ENCODE measurements around the gene TNRC6A.
"Not testable (repeated sequence)": the region's sequence is repeated elsewhere in the genome, so short reads cannot be mapped to it uniquely, and the experiment has no call there.

Gene TNRC6A

DNA sequence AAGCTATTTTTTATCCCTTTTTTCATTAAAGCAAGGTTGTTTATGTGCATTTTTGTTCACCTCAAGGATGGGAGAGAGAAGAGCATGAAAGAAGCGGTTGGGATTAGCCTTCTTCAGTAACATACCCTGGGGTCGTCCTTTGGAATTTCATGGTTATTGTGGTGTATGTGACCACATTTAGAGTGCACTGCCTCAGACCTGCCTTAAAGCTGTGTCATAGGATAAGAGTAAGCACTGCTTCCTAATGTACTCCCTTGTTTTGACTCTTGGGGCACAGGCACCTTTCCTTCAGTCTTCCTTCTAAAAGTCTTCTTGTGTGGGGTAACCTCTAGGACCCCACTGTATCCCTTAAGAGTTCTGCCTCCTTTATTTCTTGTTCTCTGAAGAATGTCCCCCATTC, 28.9 kb downstream of the TNRC6A start:
- no peak for DNase-seq (ENCODE audit: low read depth)

GRCh38 chr16:24759006-24759405, 29.6 kb downstream of the TNRC6A start:
- DNase-seq (ENCODE audit: low read depth), result no peak

DNA sequence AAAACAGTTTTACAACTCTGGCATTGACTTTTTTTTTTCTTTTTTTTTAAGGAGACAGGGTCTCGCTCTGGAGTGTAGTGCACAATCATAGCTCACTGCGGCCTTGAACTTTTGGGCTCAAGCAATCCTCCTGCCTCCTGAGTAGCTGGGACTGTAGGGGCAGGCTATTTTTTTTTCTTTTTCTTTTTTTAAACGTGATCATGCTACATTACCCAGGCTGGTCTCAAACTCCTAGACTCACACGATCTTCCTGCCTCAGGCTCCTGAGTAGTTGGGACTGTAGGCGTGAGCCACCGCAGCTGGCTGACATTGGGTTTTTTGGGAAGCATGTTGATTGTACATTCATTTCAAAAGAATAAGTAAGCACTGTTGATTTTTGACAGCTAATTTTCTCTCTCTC, 32.1 kb downstream of the TNRC6A start:
- DNase-seq (ENCODE audit: low read depth), result no peak

DNA sequence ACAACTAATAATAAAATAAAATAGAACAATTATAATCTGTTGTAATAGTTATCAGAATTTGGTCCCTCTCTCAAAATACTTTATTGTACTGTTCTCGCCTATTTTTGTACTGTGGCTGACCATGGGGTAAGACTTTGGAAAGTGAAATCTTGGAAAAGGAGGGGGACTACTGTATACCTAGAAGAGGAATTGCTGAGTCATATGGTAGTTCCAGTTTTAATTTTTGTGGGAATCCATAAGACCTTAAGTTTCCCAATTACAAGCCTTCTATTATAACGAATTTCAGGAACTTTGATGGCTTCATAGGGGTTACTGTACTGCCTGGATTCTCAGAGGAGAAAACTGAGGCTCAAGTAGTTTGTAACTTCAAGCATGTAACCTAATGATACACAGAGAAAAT, 35.5 kb downstream of the TNRC6A start:
- DNase-seq (ENCODE audit: low read depth), result no peak

DNA sequence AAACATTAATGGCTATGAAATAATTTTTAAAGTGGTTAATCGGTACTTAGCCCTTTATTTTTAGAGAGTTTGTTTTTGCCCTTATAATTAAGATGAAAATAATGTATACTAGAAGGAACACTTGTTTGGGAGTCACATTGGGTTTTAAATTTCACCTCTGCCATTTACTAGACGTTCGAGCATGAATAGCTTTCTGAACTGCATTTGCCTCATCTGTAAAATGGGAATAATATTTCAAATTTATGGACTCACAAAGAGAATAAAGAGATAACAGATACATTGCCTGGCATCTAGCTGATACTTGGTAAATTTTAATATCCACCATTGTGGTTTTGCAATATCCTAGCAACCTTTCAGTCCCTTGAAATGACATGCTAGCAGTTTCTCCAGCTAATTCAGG, 36.6 kb downstream of the TNRC6A start:
- no peak for DNase-seq (ENCODE audit: low read depth)

DNA sequence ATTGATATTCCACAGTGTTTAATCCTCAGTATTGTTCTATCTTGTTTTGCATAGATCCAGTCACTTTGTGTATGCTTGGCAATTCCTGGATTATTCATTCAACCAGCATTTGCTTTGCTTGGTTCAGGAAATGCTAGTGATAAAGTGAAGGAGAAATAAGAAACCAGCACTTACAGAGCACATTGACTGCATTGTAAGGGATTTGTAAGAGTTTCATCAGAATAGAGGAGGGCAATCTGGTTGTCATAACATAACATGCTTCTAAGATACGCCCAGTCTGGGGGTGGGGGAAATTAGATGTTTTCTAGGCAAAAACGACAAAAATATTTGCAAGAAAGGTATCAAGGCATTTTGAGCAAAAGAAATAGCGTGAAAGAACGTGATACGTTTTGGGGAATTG, 40.4 kb downstream of the TNRC6A start:
- no peak for DNase-seq (ENCODE audit: low read depth)

- no peak for DNase-seq (ENCODE audit: low read depth)
Observed at GRCh38 chr16:24771132-24771778, 41.8 kb downstream of the TNRC6A start.

GRCh38 chr16:24771779-24772157, 42.3 kb downstream of the TNRC6A start:
- DNase-seq (ENCODE audit: low read depth), result no peak

DNA sequence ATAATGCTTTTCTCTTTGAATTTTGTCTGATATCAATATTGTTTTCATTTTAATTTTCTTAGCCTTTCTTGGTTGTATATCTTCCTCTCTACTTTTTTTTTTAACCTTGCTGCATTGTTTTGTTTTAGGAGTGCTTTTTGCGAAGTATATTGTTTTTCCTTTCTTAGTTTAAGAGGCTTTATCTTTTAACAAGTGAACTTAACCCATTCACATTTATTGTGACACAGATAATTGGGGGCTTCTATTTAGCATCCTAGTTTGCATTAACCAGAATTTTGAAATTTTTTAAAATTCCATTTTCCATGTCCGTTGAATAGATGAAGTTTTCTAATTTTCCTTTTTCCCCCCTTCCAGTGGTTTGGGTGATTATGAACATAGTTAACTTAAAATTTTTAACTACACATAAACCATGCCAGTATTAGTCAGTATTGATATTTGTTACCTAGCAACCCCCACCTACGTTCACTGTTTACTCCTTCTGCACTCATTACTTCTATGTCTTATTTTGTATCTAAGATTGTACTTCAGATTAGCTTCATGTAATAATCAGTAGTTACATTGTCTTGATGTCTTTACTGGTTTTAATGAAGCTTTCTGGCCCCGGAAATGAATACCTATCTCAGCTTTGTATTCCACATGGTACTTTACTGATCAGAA, 44.4 kb downstream of the TNRC6A start:
- no peak for DNase-seq (ENCODE audit: low read depth)

DNA sequence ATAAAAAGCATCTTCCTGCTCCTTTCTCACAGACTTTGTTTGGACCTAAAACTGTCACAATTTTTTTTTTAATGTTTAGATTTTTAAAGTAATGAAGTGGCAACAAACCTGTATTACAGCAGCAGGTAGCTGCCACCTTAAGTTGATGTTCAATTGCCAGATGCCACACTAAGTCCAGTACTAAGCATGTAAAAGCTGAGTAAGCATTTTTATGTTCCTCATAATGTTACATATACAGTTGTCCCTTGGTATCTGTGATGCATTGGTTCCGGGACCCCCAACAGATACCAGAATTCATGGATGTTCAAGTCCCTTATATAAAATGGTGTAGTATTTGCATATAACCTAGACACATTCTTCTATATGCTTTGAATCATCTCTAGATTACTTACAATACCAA, 45.1 kb downstream of the TNRC6A start:
- no peak for DNase-seq (ENCODE audit: low read depth)

DNA sequence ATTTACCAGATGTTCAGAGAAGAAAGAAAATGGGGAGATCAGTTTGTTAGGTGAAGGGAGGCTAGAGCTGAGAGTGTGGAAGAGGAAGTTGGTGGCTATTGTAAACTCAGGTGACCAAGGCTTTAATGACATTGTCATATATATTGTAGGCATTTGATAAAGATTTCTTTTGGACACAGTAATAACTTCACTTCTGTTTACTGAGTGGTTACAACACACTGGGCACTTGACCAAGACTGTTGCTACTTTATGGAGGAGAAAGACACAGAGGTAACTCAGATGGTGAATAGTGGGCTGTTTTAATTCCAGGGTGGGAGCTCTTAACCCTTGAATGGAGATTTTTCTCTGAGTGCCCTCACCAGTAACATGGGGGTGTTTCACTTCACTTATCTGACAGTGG, 46.0 kb downstream of the TNRC6A start:
- DNase-seq (ENCODE audit: low read depth), result no peak

- no peak for DNase-seq (ENCODE audit: low read depth)
Observed at GRCh38 chr16:24776501-24777220, 47.2 kb downstream of the TNRC6A start.

DNA sequence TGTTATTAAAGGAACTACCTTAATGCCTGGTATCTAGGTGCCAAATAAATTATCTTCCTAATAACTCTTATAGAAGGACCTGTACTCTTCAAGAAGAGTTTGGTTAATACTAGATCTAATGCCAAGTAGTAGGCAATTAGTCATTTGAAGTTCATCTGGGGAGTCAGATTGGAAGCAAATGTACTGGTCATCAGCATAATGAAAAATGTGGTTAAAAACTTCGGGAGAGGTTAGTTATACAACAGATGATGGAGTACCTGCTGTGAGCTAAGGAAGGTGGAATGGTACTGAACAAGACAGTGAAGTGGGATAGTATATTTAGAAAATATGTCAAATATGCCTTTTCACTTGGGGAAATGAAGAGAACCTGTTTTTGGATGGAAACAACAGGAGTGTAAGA, 49.2 kb downstream of the TNRC6A start:
- DNase-seq (ENCODE audit: low read depth), result no peak

DNA sequence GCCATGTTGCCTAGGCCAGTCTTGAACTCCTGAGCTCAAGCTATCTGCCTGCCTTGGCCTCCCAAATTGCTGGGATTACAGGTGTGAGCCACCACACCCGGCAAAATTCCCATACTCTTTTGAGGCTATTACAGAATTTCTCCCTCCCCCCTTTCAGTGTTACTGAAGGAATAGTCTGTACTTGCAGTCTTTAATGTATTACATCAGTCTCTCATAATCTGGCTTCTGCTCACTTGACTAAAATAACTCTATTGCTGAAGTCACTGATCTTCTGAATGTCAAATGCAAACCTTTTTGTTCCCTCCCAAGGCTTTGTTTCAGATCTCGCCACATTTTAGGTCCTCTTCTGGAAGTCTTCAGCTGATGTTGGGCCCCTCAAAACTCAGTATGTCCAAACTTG, 51.8 kb downstream of the TNRC6A start:
- DNase-seq (ENCODE audit: low read depth), result no peak

- DNase-seq (ENCODE audit: low read depth), result no peak
Observed at GRCh38 chr16:24784121-24784520, 54.7 kb downstream of the TNRC6A start.

GRCh38 chr16:24789881-24790280, 60.4 kb downstream of the TNRC6A start:
- DNase-seq (ENCODE audit: low read depth), result no peak

DNA sequence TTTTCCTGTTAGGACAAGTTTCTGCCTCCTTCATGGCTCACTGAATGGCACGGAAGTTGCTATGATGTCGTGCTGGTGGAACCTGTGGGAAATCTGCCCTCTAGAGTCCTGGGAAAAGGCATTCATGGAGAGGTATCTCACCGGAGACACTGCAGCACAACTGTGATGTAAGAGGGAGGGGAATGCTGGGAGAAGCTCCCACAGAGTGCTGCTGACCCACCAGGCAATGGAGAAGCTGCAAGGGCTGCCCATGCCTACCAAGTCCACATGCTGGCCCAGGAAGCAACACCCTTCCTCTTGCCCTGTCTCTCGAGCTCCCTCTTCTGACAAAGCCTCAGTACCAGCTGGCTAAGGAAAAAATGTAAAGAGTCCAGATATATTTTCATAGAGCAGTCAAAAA, 71.1 kb downstream of the TNRC6A start:
- no peak for DNase-seq (ENCODE audit: low read depth)

DNA sequence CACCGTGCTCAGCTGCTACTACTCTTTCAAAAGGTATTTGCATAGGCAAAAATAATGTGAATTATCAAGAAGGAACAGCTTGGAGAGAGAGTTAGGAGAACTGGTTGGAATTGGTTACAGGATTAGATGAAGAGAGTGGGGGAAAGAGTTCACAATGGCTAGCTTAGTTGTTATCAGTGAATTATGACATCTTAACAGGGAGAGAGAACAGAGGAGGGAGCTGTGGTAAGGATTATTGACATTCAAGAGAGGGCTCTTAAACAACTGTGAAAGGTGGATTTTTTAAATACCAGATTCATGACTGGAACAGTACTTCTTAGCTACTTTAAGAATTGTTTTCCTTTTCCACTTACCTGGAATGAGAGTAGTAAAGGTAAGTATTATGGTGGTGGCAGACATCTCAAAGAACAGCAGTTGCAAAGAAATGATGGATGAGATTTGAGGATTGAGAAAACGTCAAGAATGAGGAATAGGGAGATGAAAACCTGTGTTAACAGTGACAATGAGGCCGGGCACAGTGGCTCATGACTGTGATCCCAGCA, 72.4 kb downstream of the TNRC6A start:
- DNase-seq (ENCODE audit: low read depth), result no peak

DNA sequence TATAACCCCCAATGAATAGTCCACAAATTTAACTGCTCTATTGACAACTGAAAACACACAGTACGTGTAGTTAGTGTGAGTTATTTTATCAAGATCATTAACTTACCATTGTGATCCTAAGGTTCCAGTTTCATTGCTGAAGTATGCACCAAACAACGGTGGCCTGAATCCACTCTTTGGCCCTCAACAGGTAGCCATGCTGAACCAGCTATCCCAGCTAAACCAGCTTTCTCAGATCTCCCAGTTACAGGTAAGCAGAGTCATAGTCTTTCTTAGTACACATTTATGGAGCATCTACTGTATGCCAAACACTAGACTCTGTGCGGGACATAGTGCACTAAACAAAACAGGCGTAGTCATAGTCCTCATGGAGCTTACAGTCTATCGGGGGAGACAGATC, 76.0 kb downstream of the TNRC6A start:
- DNase-seq (ENCODE audit: low read depth), result no peak

DNA sequence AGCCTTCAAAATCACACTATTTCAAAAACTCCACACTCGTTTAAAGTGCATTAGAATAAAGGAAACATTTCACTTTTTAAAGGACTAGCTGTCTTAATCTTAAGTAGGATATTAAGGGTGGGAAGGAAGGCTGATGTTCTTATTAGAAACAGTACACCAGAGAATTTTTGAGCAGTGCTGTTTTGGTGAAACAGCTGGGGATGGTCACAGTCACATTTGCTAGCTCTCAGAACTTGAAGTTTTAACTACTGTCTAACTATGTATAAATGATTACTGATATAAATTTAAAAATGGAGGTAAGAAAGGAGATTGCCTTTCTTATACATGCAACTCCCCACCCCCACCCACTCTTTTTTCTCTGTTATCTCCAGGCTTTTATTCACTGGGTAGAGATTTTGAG, 77.8 kb downstream of the TNRC6A start:
- DNase-seq (ENCODE audit: low read depth), result no peak

- no peak for DNase-seq (ENCODE audit: low read depth)
Observed at GRCh38 chr16:24810951-24811843, 81.7 kb downstream of the TNRC6A start.

DNA sequence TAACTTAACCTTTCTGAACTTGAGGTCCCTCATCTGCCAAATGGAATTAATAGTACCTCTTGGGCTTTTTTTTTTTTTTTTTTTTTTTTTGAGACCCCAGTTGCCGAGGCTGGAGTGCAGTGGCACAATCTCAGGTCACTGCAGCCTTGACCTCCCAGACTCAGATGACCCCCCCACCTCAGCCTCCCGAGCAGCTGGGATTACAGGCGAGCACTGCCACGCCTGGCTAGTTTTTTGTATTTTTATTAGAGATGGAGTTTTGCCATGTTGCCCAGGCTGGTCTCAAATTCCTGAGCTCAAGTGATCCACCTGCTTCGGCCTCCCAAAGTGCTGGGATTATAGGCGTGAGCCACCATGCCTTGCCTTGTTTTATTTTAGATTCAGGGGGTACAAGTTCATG, 83.4 kb downstream of the TNRC6A start:
- not testable (repeated sequence) for DNase-seq (ENCODE audit: low read depth)

Measured in activated T-cell treated with anti-CD3 and anti-CD28 coated beads for 24 hours (primary cell).